GM21515 (cell line): ENCODE data around the gene SAMD4B.
"Not testable (repeated sequence)": the region's sequence is repeated elsewhere in the genome, so short reads cannot be mapped to it uniquely, and the experiment has no call there.

Experiments
- ATAC-seq: cut with Tn5 transposase; IDR thresholded peaks from one replicate; pipeline ENCODE4 v1.9.1; 2021; ENCODE audit not compliant: unreplicated experiment

Gene SAMD4B, protein sequence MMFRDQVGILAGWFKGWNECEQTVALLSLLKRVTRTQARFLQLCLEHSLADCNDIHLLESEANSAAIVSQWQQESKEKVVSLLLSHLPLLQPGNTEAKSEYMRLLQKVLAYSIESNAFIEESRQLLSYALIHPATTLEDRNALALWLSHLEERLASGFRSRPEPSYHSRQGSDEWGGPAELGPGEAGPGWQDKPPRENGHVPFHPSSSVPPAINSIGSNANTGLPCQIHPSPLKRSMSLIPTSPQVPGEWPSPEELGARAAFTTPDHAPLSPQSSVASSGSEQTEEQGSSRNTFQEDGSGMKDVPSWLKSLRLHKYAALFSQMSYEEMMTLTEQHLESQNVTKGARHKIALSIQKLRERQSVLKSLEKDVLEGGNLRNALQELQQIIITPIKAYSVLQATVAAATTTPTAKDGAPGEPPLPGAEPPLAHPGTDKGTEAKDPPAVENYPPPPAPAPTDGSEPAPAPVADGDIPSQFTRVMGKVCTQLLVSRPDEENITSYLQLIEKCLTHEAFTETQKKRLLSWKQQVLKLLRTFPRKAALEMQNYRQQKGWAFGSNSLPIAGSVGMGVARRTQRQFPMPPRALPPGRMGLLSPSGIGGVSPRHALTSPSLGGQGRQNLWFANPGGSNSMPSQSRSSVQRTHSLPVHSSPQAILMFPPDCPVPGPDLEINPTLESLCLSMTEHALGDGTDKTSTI

DNA sequence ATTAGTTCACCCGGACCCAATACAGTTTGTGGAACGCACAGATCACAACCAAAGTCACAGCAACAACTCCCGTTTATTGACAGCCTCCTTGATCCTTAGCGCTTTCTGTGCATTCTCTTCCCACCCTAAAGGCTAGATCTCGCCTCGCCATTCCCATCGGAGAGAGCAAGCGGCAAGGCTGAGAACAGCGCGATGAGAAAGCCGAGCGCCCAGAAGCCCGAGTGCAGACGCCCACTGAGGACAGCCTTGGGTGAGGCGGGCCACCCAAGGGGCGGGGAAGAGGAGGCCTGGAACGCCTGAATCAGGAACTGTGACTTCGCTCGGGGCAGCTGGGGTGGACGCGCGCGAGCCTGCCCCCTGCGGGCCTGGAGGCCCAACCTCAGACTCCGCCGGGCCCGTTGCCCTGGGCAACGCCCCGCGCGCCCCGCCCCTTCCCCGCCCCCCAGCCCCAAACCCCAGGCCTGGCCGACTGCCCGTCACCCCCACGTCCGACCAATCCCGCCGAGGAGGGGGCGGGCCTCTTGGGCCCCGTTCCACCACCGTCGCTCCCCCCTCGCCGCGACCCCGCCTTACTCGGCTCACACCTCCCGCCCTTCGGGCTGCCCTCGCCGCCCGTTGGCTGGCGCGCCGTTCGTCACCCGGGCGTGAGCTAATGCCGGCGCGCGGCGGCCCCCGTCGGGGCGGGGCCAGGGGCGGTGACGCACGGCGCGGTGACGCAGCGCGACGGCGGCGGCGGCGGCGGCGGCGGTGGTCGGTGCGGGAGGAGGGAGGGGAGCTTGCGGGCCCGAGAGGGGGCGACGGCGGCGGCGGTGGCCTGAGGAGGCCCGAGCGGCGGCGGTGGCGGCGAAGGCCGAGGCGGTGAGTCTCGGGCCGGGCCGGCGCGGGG, at the start of gene SAMD4B:
TSS of gene SAMD4B (plus strand) at position 703 of the 886 bp plus-strand sequence. CDS start 14,473 bp downstream, outside the sequence.
- peak; percentile 85 for ATAC-seq

DNA sequence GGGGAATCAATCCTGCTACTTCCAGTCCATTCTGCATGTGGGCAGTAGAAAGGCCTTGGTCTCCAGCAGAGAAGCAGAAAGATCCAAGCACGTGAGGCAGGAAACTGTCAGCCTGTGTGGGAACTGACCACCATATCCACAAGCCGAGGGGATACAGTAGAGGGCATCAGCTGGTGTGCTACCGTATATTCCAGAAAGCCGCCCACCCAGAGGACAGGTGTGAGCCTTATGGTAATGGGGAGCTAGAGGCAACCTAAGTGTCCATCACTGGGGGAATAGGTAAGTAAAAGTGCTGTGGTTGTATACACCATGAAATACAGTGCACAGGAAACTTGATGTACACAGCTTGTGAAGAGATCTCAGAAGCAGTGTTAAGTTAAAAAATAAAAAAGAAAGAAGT, 48.8 kb upstream of the SAMD4B start:
- ATAC-seq, result no peak

DNA sequence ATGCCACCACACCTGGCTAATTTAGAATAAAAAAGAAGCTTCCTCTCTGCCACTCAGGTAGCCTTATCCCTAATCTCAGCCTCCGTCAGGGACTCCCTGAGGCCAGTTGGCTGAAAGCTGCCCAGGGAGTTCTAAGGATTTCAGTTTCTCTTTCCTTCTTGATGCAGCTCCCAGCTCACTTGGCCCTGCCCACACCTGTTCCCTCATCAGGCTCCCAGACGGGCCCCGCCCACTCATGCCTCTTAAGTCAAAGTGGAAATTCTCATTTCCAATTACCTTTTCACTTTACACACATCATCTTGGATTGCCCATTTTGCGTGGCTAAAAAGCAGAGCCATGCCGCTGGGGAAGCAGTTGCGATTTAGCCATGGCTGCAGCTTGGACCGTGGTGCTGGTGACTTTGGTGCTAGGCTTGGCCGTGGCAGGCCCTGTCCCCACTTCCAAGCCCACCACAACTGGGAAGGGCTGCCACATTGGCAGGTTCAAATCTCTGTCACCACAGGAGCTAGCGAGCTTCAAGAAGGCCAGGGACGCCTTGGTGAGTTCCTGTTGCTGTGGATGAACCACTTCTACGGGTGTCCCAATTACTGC, 46.1 kb upstream of the SAMD4B start, which contains the start of gene IFNL1:
TSS of gene IFNL1 (plus strand) at position 353 of the 591 bp plus-strand sequence. CDS start at position 368, 15 bp downstream.
- ATAC-seq, result no peak

DNA sequence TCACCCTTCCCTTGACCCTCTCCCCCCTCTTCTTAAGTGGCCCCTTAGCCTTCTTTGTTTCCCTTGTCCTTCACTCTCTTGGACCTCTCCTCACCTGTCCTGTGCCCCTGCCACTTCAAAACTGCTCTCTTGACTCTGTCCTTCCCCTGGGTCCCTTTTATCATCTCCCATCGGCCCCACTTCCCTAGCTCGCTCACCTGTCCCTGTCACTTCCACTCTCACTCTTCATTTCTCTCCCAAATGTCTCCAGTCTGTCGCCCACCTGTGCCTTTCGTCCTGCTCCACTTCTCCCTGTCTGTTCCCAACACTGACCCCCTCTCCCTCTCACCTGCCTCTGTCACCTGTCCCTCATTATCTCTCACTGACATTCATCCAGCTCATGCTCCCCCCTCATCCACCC, 45.3 kb upstream of the SAMD4B start:
- no peak for ATAC-seq

DNA sequence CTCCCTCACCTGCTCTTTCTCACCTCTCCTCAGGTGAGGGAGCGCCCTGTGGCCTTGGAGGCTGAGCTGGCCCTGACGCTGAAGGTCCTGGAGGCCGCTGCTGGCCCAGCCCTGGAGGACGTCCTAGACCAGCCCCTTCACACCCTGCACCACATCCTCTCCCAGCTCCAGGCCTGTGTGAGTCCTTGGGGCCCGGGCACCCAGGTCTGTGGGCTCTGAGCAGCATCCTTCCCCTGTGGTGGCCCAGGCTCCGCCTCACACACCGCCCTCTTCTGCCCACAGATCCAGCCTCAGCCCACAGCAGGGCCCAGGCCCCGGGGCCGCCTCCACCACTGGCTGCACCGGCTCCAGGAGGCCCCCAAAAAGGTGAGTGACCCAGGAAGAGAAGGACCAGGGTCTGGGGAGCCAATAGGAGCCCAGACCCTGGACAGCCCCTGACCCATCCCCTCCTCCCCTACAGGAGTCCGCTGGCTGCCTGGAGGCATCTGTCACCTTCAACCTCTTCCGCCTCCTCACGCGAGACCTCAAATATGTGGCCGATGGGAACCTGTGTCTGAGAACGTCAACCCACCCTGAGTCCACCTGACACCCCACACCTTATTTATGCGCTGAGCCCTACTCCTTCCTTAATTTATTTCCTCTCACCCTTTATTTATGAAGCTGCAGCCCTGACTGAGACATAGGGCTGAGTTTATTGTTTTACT, 44.1 kb upstream of the SAMD4B start:
- ATAC-seq, result no peak

DNA sequence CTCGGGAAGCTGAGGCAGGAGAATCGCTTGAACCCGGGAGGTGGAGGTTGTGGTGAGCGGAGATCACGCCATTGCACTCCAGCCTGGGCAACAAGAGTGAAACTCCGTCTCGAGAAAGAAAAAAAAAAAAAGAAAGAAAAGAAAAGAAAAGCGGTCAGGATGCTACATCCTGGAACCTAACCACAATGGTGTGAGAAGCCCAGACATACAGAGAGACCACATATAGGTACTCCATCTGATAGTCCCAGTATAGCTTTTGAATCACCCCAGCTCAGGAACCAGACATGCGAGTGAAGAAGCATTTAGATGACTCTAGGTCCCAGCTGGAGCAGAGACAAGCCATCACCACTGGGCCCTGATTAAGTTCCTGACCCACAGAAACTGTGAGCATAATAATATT, 42.8 kb upstream of the SAMD4B start:
- ATAC-seq, result no peak

DNA sequence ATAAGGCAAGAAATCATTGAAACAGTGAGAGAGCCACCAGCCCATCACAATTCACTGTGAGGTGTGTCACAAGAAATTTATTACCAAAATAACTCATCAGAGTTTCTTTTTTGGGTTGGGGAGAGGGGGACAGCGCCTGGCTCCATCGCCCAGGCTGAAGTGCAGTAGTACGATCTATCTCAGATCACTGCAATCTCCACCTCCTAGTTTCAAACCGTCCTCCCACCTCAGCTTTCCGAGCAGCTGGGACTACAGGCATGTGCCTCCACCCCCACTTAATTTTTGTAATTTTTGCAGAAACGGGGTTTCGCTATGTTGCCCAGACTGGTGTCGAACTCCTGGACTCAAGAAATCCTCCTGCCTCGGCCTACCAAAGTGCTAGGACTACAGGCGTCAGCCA, 42.4 kb upstream of the SAMD4B start:
- no peak for ATAC-seq

DNA sequence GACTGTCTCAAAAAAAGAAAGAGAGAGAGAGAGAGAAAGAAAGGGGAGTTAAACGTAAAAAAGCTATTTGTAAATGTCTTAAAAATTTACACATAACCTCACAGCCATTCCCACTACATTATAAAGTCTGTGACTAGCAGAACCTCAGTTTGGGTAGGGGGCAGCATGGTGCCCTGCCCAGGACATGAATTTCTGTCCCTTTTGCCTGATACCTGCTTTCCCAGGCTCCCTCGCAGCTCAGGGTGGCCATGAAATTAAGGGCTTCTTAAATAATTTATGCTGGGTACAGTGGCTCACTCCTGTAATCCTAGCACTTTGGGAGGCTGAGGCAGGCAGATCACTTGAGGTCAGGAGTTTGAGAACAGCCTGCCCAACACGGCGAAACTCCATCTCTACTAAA, 41.2 kb upstream of the SAMD4B start:
- ATAC-seq, result no peak

DNA sequence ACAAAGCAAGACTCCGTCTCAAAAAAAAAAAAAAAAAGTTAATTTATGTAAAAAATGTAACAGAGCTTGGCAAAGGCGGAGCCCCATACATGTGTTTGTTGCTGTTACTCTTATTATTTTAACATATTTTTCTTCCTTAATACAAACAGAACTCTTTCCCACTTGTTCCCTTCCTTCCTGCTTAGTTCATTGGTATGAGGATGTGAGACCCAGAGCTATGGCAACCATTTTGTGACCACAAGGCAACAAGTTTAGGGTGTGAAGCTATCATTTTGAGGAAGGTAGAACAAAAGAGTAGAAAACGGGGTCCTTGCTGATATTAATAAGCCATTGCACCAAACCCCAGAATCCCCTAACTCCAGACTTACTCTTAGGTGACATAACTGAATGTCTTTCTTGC, 40.7 kb upstream of the SAMD4B start:
- no peak for ATAC-seq

DNA sequence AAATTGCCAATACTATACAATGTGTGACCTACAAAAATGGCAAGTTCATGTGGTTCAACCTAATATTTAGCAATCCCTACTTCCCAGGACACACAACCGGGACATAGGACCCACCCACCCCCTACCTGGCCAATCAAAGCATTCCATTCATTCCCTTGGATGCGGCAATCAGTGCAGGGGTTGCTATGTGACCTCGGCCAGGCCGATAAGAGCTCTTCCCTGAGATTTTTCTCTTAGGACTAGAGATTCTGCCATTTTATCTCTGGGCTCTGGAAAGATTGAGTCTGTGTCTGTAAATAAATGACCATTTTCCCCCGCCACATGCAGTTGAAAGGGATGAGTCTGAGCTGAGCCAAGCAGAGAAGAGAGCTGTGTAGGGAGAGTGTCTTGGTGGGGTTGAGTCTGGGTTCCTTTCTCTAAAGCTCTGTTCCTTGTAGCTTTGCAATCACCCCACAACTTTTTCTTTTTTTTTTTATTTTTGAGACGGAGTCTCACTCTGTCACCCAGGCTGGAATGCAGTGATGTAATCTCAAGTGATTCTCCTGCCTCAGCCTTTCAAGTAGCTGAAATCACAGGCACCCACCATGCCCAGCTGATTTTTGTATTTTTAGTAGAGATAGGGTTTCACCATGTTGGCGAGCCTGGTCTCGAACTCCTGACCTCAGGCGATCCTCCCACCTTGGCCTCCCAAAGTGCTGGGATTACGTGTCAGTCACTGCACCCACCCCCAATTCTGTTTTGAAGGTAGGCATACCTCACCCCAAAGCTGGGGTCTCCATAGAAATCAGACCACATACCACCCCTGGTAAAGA, 38.6 kb upstream of the SAMD4B start:
- ATAC-seq, result no peak

DNA sequence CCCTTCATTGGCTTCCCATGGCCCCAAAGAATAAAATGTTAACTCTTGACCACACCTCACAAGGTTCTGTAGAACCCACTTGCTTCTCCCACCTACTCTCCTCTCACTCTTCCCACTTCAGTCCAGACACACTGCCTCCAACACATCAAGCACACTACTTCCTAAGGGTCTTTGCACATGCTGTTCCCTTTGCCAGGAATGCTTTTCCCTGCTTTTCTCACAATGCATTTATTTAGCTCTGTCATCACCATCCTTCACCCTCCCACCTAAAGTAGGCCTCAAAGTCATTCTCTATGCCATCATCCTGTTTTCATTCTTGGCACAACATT, 38.1 kb upstream of the SAMD4B start:
- ATAC-seq, result no peak

DNA sequence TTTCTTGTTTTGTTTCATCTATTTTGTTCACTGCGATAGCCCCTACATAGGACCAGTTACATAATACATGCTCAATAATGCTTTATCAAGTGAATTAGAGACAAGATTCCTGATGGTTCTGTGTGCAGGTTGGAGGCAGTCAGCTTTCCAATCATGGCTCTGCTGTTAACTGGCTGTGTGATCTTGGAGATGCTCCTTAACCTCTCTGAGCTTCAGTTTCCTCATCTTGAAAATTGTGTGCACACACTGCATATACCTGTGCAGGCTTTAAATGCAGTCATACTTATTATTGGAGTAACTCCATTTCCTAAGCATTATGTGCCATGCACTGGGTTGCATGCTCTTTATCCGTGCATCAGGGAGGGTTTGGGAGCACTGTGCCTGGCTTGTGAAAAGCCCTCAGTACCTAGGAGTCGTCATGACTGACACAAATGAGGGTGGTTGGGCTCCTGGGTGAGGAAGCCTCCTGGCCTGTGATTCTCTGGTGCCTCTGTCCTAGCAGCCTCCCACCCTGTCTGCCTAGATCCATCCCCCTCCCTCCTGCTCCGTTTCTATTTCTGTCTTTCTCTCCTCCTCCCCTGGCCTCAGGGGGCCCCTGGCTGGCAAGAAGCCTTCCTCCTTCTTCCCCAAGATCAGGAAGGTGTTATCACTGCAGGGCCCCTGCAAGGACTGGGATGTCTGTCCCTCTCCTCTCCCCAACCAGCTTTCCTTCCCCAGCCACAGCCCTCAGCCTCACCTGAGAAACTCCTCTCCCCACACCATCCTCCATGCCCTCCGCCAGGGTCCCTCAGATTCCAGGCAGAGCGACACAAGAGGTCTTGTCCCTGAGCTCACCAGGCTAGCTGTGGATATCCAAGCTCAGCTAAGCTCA, 37.3 kb upstream of the SAMD4B start:
- no peak for ATAC-seq

DNA sequence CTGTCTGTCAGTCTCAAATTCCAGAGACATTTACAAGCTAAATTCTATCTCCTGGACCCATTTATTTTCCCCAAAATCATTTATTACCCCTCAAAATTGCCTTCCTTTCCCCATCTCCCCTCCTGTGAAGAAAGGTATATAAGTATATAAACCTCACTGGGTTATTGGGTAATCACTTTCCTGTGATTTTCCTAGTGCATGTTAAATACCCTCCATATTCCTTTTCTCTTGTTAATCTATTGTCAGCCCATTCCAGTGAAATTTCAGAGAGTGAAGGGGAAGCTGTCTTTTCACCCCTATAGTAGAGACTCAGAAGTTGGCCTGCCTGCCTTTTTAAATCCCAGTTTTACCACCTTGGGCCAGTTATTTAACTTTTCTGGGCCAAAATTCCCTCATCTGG, 36.1 kb upstream of the SAMD4B start:
- ATAC-seq, result no peak

DNA sequence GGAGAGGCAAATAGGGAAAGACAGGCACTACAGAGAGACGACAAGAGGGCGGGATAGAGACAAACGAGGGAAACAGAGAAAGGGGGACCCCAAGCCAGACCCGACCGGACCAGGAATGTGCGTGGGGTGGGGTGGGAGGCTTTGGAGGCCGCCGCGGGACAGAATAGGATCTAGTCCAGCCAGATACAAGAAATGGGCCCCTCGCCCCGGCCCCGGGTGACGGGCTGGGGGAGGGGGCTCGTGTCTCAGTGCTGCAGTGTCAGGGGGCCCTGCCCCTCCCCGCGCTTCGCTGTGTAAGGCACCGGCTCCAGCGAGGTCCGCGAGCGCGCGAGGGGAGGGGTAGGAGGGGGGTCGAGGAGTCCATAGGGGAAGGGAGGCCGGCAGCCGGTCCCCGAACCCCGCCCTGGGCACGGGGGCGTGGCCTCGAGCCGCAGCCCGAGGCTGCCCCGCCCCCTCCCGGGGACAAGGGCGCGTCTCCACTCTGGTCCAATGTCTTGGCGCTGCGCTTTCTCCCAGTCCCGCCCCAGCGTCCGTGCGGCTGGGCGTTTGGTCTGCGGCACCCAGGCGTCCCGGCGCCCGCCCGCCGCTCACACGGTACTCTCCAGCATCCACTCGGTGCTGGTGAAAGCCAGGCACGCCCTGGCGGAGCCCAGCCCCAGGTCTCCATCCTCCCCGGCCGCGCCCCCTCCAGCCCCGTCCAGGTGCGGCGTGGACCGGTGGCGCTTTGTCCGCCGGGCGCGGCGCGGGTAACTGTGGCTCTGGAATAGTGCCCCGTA, 35.0 kb upstream of the SAMD4B start:
- ATAC-seq, result no peak

DNA sequence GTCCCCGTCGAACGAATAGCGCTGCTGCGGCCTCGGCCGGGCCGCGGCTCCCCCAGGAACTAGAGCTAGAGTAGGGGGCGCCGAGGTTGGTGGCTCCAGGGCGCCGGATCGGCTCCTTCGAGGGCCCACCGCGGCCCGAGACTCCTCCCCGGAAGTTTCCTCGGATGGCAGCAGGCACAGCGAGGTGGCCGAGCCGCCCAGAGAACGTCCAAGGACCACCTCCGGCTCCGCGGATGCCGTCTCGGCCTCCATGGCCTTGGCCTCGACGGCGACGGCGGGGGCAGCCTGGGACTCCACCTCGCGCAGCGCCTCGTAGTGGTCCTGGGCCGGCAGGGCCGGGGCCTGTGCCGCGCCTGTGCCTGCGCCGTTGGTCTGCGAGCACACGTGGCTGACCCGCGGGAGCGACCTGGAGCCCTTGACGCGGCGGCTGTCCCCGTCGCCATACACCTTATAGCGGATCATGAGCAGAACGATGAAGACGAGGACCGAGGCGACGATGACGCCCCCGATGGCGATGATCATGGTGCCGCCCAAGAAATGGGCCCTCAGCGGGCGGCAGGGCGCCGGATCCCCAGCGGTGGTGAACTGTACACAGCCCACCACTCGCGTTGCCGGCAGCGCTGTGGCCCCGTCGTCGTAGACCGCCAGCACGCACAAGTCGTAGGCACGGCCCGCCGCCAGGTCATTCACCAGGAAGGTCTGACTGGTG, 34.2 kb upstream of the SAMD4B start:
- no peak for ATAC-seq

DNA sequence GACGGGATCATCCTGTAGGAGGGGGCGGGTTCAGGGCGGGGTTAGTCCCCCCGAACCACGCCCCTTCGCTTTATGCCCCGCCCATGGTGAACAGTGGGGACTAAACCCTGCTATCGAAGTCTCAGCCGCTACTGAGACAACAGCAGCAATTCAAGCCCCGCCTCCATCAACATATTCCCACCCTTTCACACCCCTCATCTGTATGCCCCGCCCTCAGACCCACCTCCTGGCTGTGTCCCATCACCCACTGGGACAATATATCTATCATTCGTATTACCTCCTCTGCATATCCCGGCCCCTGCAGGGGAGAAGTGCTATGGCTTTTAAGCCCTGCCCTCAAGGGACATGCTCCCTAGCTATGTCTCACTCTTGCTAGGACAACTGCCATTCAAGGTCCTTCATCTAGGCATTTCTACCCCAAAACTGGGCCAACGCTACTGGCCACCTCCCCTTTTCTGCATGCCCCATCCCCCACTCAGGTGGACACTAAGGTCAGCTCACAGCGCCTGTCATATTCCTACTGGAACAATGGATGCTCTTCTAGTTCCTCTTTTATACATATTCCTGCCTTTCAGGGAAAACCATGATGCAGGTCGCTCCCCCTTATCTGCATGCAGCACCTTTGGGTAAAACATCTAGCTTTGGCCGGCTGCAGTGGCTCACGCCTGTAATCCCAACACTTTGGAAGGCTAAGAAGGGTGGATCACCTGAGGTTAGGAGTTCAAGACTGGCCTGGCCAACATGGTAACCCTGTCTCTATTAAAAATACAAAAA, 33.5 kb upstream of the SAMD4B start:
- ATAC-seq, result no peak

DNA sequence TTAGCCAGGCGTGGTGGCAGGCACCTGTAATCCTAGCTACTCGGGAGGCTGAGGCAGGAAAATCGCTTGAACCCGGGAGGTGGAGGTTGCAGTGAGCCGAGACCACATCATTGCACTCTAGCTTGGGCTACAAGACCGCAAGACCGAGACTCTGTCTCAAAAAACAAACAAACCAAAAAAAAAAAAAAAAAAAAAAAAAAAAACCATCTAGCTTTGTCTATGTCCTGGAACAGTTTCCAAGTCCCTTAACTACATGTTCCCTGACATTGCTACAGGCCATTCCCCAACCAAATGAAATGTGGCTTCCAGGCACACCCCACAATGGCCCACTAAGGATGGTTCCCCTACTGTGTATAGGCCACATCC, 32.9 kb upstream of the SAMD4B start:
- ATAC-seq, result not testable (repeated sequence)
